DOHH2 (cell line): ENCODE data around the gene MAP1LC3A.
A peak's percentile ranks its signal among the peaks of the same experiment; 100 is the strongest.
"Not testable (repeated sequence)": the region's sequence is repeated elsewhere in the genome, so short reads cannot be mapped to it uniquely, and the experiment has no call there.

Experiments
- H3F3A ChIP-seq: fragments of 200-600 bp; sonication (generic), shearing (Covaris generic); 2 replicates; pipeline ENCODE4 v1.6.0; 2016; ENCODE audit warnings: antibody characterized with exemption, mild to moderate bottlenecking; ENCODE audit not compliant: control insufficient read depth, insufficient read depth
- H3K27ac ChIP-seq: fragments of 200-600 bp; sonication (generic); 2 replicates; pipeline ENCODE4 v1.5.1; 2014; ENCODE audit warnings: low read depth, mild to moderate bottlenecking, low read length, moderate library complexity
- H3K27me3 ChIP-seq: fragments of 200-600 bp; sonication (generic); 2 replicates; pipeline ENCODE4 v1.6.1; 2014; ENCODE audit warnings: mild to moderate bottlenecking, low read length, mixed read lengths; ENCODE audit not compliant: control insufficient read depth
- H3K36me3 ChIP-seq: fragments of 200-600 bp; sonication (generic); 2 replicates; pipeline ENCODE4 v1.6.1; 2014; ENCODE audit warnings: mild to moderate bottlenecking, low read length, moderate library complexity, mixed read lengths; ENCODE audit not compliant: control insufficient read depth
- H3K4me1 ChIP-seq: fragments of 200-600 bp; sonication (generic); 2 replicates; pipeline ENCODE4 v1.6.1; 2014; ENCODE audit warnings: mild to moderate bottlenecking, low read length, mixed read lengths; ENCODE audit not compliant: control insufficient read depth
- H3K4me2 ChIP-seq: fragments of 200-600 bp; sonication (generic); 2 replicates; pipeline ENCODE4 v1.6.0; 2014; ENCODE audit warnings: mild to moderate bottlenecking, low read length, moderate library complexity
- H3K4me3 ChIP-seq: fragments of 200-600 bp; sonication (generic); 2 replicates; pipeline ENCODE4 v1.5.1; 2014; ENCODE audit warnings: mild to moderate bottlenecking, low read length, mixed read lengths
- H3K79me2 ChIP-seq: fragments of 200-600 bp; sonication (generic); 2 replicates; pipeline ENCODE4 v1.6.1; 2014; ENCODE audit warnings: mild to moderate bottlenecking, low read length, mixed read lengths; ENCODE audit not compliant: control insufficient read depth
- H3K9me2 ChIP-seq: fragments of 200-600 bp; sonication (generic); replicated peaks from 2 replicates; pipeline ENCODE4 v1.6.1; 2014; ENCODE audit warnings: mild to moderate bottlenecking, low read length, mixed read lengths; ENCODE audit not compliant: control insufficient read depth
- H3K9me3 ChIP-seq: fragments of 200-600 bp; sonication (generic); 2 replicates; pipeline ENCODE4 v1.6.1; 2014; ENCODE audit warnings: antibody characterized with exemption, low read length, mixed read lengths; ENCODE audit not compliant: control insufficient read depth, insufficient read depth
- H4K20me1 ChIP-seq: fragments of 200-600 bp; sonication (generic); 2 replicates; pipeline ENCODE4 v1.6.0; 2014; ENCODE audit warnings: low read depth, mild to moderate bottlenecking, antibody characterized with exemption, low read length, moderate library complexity; ENCODE audit not compliant: control insufficient read depth, insufficient read depth
- EZH2phosphoT487 ChIP-seq: fragments of 200-600 bp; sonication (generic); IDR thresholded peaks from 2 replicates; pipeline ENCODE4 v1.6.1; 2017; ENCODE audit warnings: borderline replicate concordance, mild to moderate bottlenecking, antibody characterized with exemption, low read length, moderate library complexity, mixed read lengths
- TF ChIP-seq, protein P1 (sequence below): fragments of 200-600 bp; sonication (generic); IDR thresholded peaks from one replicate; pipeline ENCODE4 v1.5.1; 2014; ENCODE audit warnings: antibody characterized with exemption, mild to moderate bottlenecking, low read depth, low read length; ENCODE audit not compliant: poor library complexity, severe bottlenecking

MAP1LC3A gene

DNA sequence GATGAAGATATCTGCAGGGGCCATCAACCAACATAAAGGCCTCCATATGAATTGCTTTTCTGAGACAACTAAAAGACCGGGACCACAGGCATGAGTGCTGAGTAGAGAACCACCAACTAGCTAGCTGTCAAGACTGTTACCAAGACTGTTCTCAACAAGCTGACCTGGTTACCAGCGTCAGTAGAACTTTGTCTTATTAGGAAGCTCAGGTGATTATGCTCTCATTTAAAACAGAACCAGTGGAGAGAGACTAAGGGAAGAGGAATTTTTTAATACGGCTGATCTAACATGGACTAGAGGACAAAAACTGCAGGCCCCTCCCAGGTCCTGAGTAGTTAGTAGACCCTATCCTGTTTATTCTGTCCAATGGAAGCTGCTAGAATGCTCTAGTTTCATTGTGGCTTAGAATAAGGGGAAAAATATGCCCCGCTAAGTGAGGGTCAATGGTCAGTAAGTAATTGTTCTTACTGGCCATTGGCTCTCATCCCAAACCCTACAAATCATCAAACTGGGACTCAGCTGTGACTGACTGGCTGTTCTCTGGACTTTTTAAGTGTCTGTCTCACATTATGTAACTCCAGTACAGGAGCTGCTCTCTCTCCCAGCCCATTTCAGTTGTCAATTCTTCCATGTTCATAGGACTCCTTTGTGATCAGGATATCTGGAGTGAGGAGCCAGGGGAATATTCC is 46.1 kb upstream of the MAP1LC3A start:
- Histone ChIP-seq H3K9me2 (no peaks in the 10 kb centered on the region), H3K4me3 (no peak overlapping the region), H3K36me3 (peaks cover 19% of the 10 kb centered on the region), H3K27me3 (no peaks in the 10 kb centered on the region), H3F3A (0 out of 2 replicates have a peak, but pooled peaks cover 9% of the 10 kb centered on the region), H3K27ac (no peak overlapping the region), H3K79me2 (peaks cover 11% of the 10 kb centered on the region), H3K4me1 (peaks cover 15% of the 10 kb centered on the region), H4K20me1 (no peaks in the 10 kb centered on the region), H3K4me2 (no peak overlapping the region), H3K9me3 (no peaks in the 10 kb centered on the region)
- TF ChIP-seq EZH2phosphoT487: no peak
- TF ChIP-seq, protein P1, sequence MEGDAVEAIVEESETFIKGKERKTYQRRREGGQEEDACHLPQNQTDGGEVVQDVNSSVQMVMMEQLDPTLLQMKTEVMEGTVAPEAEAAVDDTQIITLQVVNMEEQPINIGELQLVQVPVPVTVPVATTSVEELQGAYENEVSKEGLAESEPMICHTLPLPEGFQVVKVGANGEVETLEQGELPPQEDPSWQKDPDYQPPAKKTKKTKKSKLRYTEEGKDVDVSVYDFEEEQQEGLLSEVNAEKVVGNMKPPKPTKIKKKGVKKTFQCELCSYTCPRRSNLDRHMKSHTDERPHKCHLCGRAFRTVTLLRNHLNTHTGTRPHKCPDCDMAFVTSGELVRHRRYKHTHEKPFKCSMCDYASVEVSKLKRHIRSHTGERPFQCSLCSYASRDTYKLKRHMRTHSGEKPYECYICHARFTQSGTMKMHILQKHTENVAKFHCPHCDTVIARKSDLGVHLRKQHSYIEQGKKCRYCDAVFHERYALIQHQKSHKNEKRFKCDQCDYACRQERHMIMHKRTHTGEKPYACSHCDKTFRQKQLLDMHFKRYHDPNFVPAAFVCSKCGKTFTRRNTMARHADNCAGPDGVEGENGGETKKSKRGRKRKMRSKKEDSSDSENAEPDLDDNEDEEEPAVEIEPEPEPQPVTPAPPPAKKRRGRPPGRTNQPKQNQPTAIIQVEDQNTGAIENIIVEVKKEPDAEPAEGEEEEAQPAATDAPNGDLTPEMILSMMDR: no peak

DNA sequence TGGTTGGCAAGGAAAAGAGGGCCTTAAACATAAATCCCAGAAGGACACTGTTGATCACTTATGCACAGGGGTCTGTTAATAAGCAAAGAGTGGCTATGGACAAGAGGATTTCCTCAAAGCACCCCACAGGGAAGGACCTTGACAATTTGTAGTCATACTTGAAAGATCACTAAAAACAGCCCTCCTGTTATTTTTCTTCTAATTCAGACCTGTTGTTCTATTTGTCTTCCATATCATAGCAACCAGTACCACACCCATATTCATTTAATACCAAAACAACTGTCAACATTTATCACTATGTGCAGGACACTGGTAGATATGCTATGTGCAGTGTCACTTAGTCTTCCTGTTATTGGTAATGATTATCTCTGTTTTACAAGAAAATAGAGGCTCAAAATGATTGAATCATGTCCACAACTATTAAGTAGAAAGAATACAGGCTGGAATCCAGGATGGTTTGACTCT is 45.5 kb upstream of the MAP1LC3A start:
- H3K79me2 ChIP-seq: peaks cover 17% of the 10 kb centered on the region
- no peak overlapping the region for H3K27ac ChIP-seq
- no peak overlapping the region for H3K4me2 ChIP-seq
- no peaks in the 10 kb centered on the region for H3K9me2 ChIP-seq
- no peak overlapping the region for H3K4me3 ChIP-seq
- H3K27me3 ChIP-seq: no peaks in the 10 kb centered on the region
- no peaks in the 10 kb centered on the region for H4K20me1 ChIP-seq
- H3K4me1 ChIP-seq: peaks cover 20% of the 10 kb centered on the region
- 0 out of 2 replicates have a peak, but pooled peaks cover 9% of the 10 kb centered on the region for H3F3A ChIP-seq
- no peak for TF ChIP-seq EZH2phosphoT487
- TF ChIP-seq, protein P1: no peak
- peaks cover 13% of the 10 kb centered on the region for H3K36me3 ChIP-seq
- H3K9me3 ChIP-seq: no peaks in the 10 kb centered on the region

DNA sequence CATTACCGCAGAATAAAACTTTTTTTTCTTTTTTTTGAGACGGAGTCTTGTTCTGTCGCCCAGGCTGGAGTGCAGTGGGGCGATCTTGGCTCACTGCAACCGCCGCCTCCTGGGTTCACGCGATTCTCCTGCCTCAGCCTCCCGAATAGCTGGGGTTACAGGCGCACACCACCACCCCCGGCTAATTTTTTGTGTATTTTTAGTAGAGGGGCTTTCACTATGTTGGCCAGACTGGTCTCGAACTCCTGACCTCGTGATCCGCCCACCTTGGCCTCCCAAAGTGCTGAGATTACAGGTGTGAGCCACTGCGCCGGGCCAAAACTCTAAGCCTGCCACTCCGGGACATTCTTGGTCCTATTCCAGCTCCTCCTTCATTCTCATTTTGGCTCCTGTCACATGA is 44.5 kb upstream of the MAP1LC3A start:
- H3K4me3 ChIP-seq, H3K36me3 ChIP-seq, H3K9me3 ChIP-seq, H3K27ac ChIP-seq, H3K9me2 ChIP-seq, H4K20me1 ChIP-seq, H3K4me2 ChIP-seq, H3F3A ChIP-seq, H3K27me3 ChIP-seq: not testable (repeated sequence)
- Histone ChIP-seq H3K79me2 (peaks cover 28% of the 10 kb centered on the region), H3K4me1 (peaks cover 31% of the 10 kb centered on the region)

DNA sequence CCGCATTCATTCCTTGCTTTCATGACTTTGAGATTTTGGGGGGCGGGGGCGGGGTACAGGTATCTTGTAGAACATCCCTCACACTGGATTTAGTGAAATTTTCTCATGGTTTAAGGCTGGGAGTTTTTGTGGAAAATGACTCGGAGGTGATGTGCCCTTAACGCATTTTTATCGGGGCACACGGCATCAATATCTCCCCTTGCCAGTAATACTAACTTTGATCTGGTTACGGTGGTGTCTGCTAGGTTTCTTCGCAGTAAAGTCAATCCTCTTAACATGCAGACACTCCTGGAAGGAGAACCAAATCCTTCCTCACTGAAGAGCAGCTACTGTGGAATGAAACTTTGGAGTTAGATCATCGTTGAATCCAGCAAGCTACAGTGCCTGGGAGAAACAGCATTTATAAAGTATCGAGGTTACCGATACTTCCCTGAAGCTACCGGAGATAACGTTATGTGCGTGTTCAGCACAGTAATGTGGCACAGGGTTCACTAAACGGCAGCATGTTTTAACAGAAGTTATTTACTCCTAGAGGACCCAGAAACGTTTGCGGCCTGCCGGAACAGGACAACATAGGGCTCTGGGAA is 43.5 kb upstream of the MAP1LC3A start:
- Histone ChIP-seq H3K79me2 (peaks cover 35% of the 10 kb centered on the region), H3K36me3 (peaks cover 12% of the 10 kb centered on the region), H3K27me3 (no peaks in the 10 kb centered on the region), H3K9me2 (no peaks in the 10 kb centered on the region), H3K4me3 (peak overlapping the region; percentile 86), H3K27ac (no peak overlapping the region), H3K4me1 (peaks cover 38% of the 10 kb centered on the region), H3F3A (0 out of 2 replicates have a peak, but pooled peaks cover 6% of the 10 kb centered on the region), H3K9me3 (no peaks in the 10 kb centered on the region), H3K4me2 (peak overlapping the region; percentile 98), H4K20me1 (no peaks in the 10 kb centered on the region)
- TF ChIP-seq, protein P1: no peak
- TF ChIP-seq EZH2phosphoT487: no peak
